ENCODE results near the gene FYB2.

The FYB2 gene

GRCh38 chr1:56835657-56836056 is 16.5 kb upstream of the FYB2 start:
- DNase-seq = no peak
- H3K14ac ChIP-seq (ENCODE audit: low read length) = no peak overlapping the region
- H3K9ac ChIP-seq (ENCODE audit: low read length) = no peak overlapping the region
- H2AFZ ChIP-seq (ENCODE audit: insufficient read depth, low read length, poor library complexity) = no peak overlapping the region
- H2BK120ac ChIP-seq (ENCODE audit: insufficient read depth, low read length, poor library complexity) = no peak overlapping the region
- no peaks in the 10 kb centered on the region for H3K36me3 ChIP-seq (ENCODE audit: control insufficient read depth in 1 of 2, insufficient read depth in 2 of 2, low read length in 2 of 2)
- peaks cover 0 to 6% of the 10 kb centered on the region in 2 experiments for H3K4me1 ChIP-seq (ENCODE audit: control insufficient read depth in 1 of 2, insufficient read depth in 2 of 2, low read length in 2 of 2)
- no peak overlapping the region for H2BK5ac ChIP-seq (ENCODE audit: low read depth, low read length, poor library complexity)
- no peak overlapping the region for H3K4ac ChIP-seq (ENCODE audit: low read depth, low read length)
- H3K18ac ChIP-seq (ENCODE audit: low read length) = no peak overlapping the region
- H3K9me3 ChIP-seq (ENCODE audit: insufficient read depth, low read depth, low read length) = no peaks in the 10 kb centered on the region
- no peak overlapping the region for H3K27ac ChIP-seq (ENCODE audit: low read depth, low read length)
- no peak overlapping the region for H4K8ac ChIP-seq (ENCODE audit: low read depth, low read length)
- no peaks in the 10 kb centered on the region for H3K79me1 ChIP-seq (ENCODE audit: low read length)
- H3K27me3 ChIP-seq (ENCODE audit: insufficient read depth, low read length) = no peaks in the 10 kb centered on the region
- no peak overlapping the region for H4K12ac ChIP-seq (ENCODE audit: low read depth, low read length)
- WGBS (ENCODE audit: extremely low coverage, insufficient coverage, insufficient read length) = no CpG with 5 or more reads among the region's 5 CpGs
- H2AK5ac ChIP-seq (ENCODE audit: low read length) = no peak overlapping the region
- H3K4me2 ChIP-seq (ENCODE audit: low read length) = no peak overlapping the region
- H4K91ac ChIP-seq (ENCODE audit: low read depth, low read length) = no peak overlapping the region
- H2BK12ac ChIP-seq (ENCODE audit: low read length) = no peak overlapping the region
- no peaks in the 10 kb centered on the region for H3K79me2 ChIP-seq (ENCODE audit: control insufficient read depth, insufficient read depth, low read length, poor library complexity)
- no peak overlapping the region for H3K23ac ChIP-seq (ENCODE audit: low read length)
- no peak overlapping the region for H3K4me3 ChIP-seq (ENCODE audit: low read depth, low read length)

GRCh38 chr1:56834137-56834900 is 15.1 kb upstream of the FYB2 start:
- Histone ChIP-seq H2AK5ac (ENCODE audit: low read length) (no peak overlapping the region), H3K18ac (ENCODE audit: low read length) (no peak overlapping the region), H3K27me3 (ENCODE audit: insufficient read depth, low read length) (no peaks in the 10 kb centered on the region), H3K4me3 (ENCODE audit: low read depth, low read length) (no peak overlapping the region), H3K14ac (ENCODE audit: low read length) (no peak overlapping the region), H3K27ac (ENCODE audit: low read depth, low read length) (no peak overlapping the region), H3K9ac (ENCODE audit: low read length) (no peak overlapping the region), H2BK12ac (ENCODE audit: low read length) (no peak overlapping the region), H3K4ac (ENCODE audit: low read depth, low read length) (no peak overlapping the region), H4K91ac (ENCODE audit: low read depth, low read length) (no peak overlapping the region), H3K9me3 (ENCODE audit: insufficient read depth, low read depth, low read length) (no peaks in the 10 kb centered on the region), H3K4me1 (ENCODE audit: control insufficient read depth in 1 of 2, insufficient read depth in 2 of 2, low read length in 2 of 2) (peaks cover 0 to 6% of the 10 kb centered on the region in 2 experiments), H3K79me1 (ENCODE audit: low read length) (no peaks in the 10 kb centered on the region), H3K4me2 (ENCODE audit: low read length) (no peak overlapping the region), H4K8ac (ENCODE audit: low read depth, low read length) (no peak overlapping the region), H2BK120ac (ENCODE audit: insufficient read depth, low read length, poor library complexity) (no peak overlapping the region), H3K23ac (ENCODE audit: low read length) (no peak overlapping the region), H4K12ac (ENCODE audit: low read depth, low read length) (no peak overlapping the region), H3K36me3 (ENCODE audit: control insufficient read depth in 1 of 2, insufficient read depth in 2 of 2, low read length in 2 of 2) (no peaks in the 10 kb centered on the region), H2BK5ac (ENCODE audit: low read depth, low read length, poor library complexity) (no peak overlapping the region), H3K79me2 (ENCODE audit: control insufficient read depth, insufficient read depth, low read length, poor library complexity) (no peaks in the 10 kb centered on the region), H2AFZ (ENCODE audit: insufficient read depth, low read length, poor library complexity) (no peak overlapping the region)
- no CpG with 5 or more reads among the region's 5 CpGs for WGBS (ENCODE audit: extremely low coverage, insufficient coverage, insufficient read length)
- DNase-seq = no peak

GRCh38 chr1:56833088-56833487 is 13.9 kb upstream of the FYB2 start:
- Histone ChIP-seq H3K9me3 (ENCODE audit: insufficient read depth, low read depth, low read length) (no peaks in the 10 kb centered on the region), H3K9ac (ENCODE audit: low read length) (no peak overlapping the region), H3K36me3 (ENCODE audit: control insufficient read depth in 1 of 2, insufficient read depth in 2 of 2, low read length in 2 of 2) (no peaks in the 10 kb centered on the region), H2AK5ac (ENCODE audit: low read length) (no peak overlapping the region), H3K4me2 (ENCODE audit: low read length) (no peak overlapping the region), H3K23ac (ENCODE audit: low read length) (no peak overlapping the region), H3K4me1 (ENCODE audit: control insufficient read depth in 1 of 2, insufficient read depth in 2 of 2, low read length in 2 of 2) (peaks cover 0 to 6% of the 10 kb centered on the region in 2 experiments), H3K79me2 (ENCODE audit: control insufficient read depth, insufficient read depth, low read length, poor library complexity) (no peaks in the 10 kb centered on the region), H2AFZ (ENCODE audit: insufficient read depth, low read length, poor library complexity) (no peak overlapping the region), H3K4ac (ENCODE audit: low read depth, low read length) (no peak overlapping the region), H3K27me3 (ENCODE audit: insufficient read depth, low read length) (no peaks in the 10 kb centered on the region), H2BK5ac (ENCODE audit: low read depth, low read length, poor library complexity) (no peak overlapping the region), H4K8ac (ENCODE audit: low read depth, low read length) (no peak overlapping the region), H3K27ac (ENCODE audit: low read depth, low read length) (no peak overlapping the region), H4K12ac (ENCODE audit: low read depth, low read length) (no peak overlapping the region), H3K79me1 (ENCODE audit: low read length) (no peaks in the 10 kb centered on the region), H2BK120ac (ENCODE audit: insufficient read depth, low read length, poor library complexity) (no peak overlapping the region), H2BK12ac (ENCODE audit: low read length) (no peak overlapping the region), H3K18ac (ENCODE audit: low read length) (no peak overlapping the region), H3K4me3 (ENCODE audit: low read depth, low read length) (no peak overlapping the region), H3K14ac (ENCODE audit: low read length) (no peak overlapping the region), H4K91ac (ENCODE audit: low read depth, low read length) (no peak overlapping the region)
- WGBS (ENCODE audit: extremely low coverage, insufficient coverage, insufficient read length) = no CpG with 5 or more reads among the region's 4 CpGs
- DNase-seq = no peak

GRCh38 chr1:56831871-56832693 is 12.9 kb upstream of the FYB2 start:
- Histone ChIP-seq H3K9me3 (ENCODE audit: insufficient read depth, low read depth, low read length) (no peaks in the 10 kb centered on the region), H3K4me3 (ENCODE audit: low read depth, low read length) (no peak overlapping the region), H2AK5ac (ENCODE audit: low read length) (no peak overlapping the region), H3K14ac (ENCODE audit: low read length) (no peak overlapping the region), H2BK120ac (ENCODE audit: insufficient read depth, low read length, poor library complexity) (no peak overlapping the region), H3K79me2 (ENCODE audit: control insufficient read depth, insufficient read depth, low read length, poor library complexity) (no peaks in the 10 kb centered on the region), H2BK12ac (ENCODE audit: low read length) (no peak overlapping the region), H2BK5ac (ENCODE audit: low read depth, low read length, poor library complexity) (no peak overlapping the region), H2AFZ (ENCODE audit: insufficient read depth, low read length, poor library complexity) (no peak overlapping the region), H3K27me3 (ENCODE audit: insufficient read depth, low read length) (no peaks in the 10 kb centered on the region), H4K91ac (ENCODE audit: low read depth, low read length) (no peak overlapping the region), H3K18ac (ENCODE audit: low read length) (no peak overlapping the region), H3K4ac (ENCODE audit: low read depth, low read length) (no peak overlapping the region), H3K23ac (ENCODE audit: low read length) (no peak overlapping the region), H3K4me2 (ENCODE audit: low read length) (peak overlapping the region; percentile 8), H4K12ac (ENCODE audit: low read depth, low read length) (no peak overlapping the region), H4K8ac (ENCODE audit: low read depth, low read length) (no peak overlapping the region), H3K36me3 (ENCODE audit: control insufficient read depth in 1 of 2, insufficient read depth in 2 of 2, low read length in 2 of 2) (no peaks in the 10 kb centered on the region), H3K27ac (ENCODE audit: low read depth, low read length) (no peak overlapping the region), H3K4me1 (ENCODE audit: control insufficient read depth in 1 of 2, insufficient read depth in 2 of 2, low read length in 2 of 2) (peaks cover 0 to 2% of the 10 kb centered on the region in 2 experiments), H3K9ac (ENCODE audit: low read length) (no peak overlapping the region), H3K79me1 (ENCODE audit: low read length) (no peaks in the 10 kb centered on the region)
- WGBS (ENCODE audit: extremely low coverage, insufficient coverage, insufficient read length) = no CpG with 5 or more reads among the region's 8 CpGs
- peak; percentile 73 to 89 for DNase-seq

Measured in trophoblast cell (in vitro differentiated cells and primary cell).